ENCODE data around the gene WNT11. TPM values are rescaled to one million over a fixed set of nuclear protein-coding genes. Genes with fewer than 3 reads are reported as not detected.

The WNT11 gene
- total RNA-seq, 1 donor from 2014 or later: 22.8 TPM

GRCh38 chr11:76250520-76251225 is 44.4 kb upstream of the WNT11 start:
- H3K27ac Mint-ChIP-seq: no peak overlapping the region
- no peaks in the 10 kb centered on the region for H3K36me3 Mint-ChIP-seq
- no peaks in the 10 kb centered on the region for H3K9me3 Mint-ChIP-seq
- H3K27me3 Mint-ChIP-seq (ENCODE audit: low read depth): peaks cover 3% of the 10 kb centered on the region
- H3K4me1 Mint-ChIP-seq: peaks cover 2% of the 10 kb centered on the region
- no peak for TF ChIP-seq CTCF (IDR thresholded peaks at IDR 0.05; ENCODE audit: unreplicated experiment)
- DNase-seq (ENCODE audit: low spot score in 2 of 2, unreplicated experiment in 2 of 2): no peak
- no peak overlapping the region for H3K4me3 Mint-ChIP-seq

- Mint-ChIP-seq H3K36me3 (no peaks in the 10 kb centered on the region), H3K27ac (no peak overlapping the region), H3K4me3 (no peak overlapping the region), H3K27me3 (ENCODE audit: low read depth) (peaks cover 8% of the 10 kb centered on the region), H3K9me3 (no peaks in the 10 kb centered on the region), H3K4me1 (peaks cover 7% of the 10 kb centered on the region)
- no peak for DNase-seq (ENCODE audit: low spot score in 2 of 2, unreplicated experiment in 2 of 2)
- TF ChIP-seq CTCF (IDR thresholded peaks at IDR 0.05; ENCODE audit: unreplicated experiment): no peak
These were observed 43.0 kb upstream of the WNT11 start for GRCh38 chr11:76249195-76249741.

GRCh38 chr11:76248210-76248609 is 41.9 kb upstream of the WNT11 start:
- no peak overlapping the region for H3K4me3 Mint-ChIP-seq
- no peaks in the 10 kb centered on the region for H3K9me3 Mint-ChIP-seq
- no peak overlapping the region for H3K27ac Mint-ChIP-seq
- peaks cover 12% of the 10 kb centered on the region for H3K27me3 Mint-ChIP-seq (ENCODE audit: low read depth)
- H3K36me3 Mint-ChIP-seq: no peaks in the 10 kb centered on the region
- no peak for TF ChIP-seq CTCF (IDR thresholded peaks at IDR 0.05; ENCODE audit: unreplicated experiment)
- DNase-seq (ENCODE audit: low spot score in 2 of 2, unreplicated experiment in 2 of 2): no peak
- H3K4me1 Mint-ChIP-seq: peaks cover 16% of the 10 kb centered on the region

GRCh38 chr11:76247091-76247490 is 40.8 kb upstream of the WNT11 start:
- peaks cover 15% of the 10 kb centered on the region for H3K27me3 Mint-ChIP-seq (ENCODE audit: low read depth)
- H3K4me1 Mint-ChIP-seq: peaks cover 19% of the 10 kb centered on the region
- H3K27ac Mint-ChIP-seq: no peak overlapping the region
- TF ChIP-seq CTCF (IDR thresholded peaks at IDR 0.05; ENCODE audit: unreplicated experiment): no peak
- DNase-seq (ENCODE audit: low spot score in 2 of 2, unreplicated experiment in 2 of 2): no peak
- no peaks in the 10 kb centered on the region for H3K36me3 Mint-ChIP-seq
- H3K4me3 Mint-ChIP-seq: no peak overlapping the region
- no peaks in the 10 kb centered on the region for H3K9me3 Mint-ChIP-seq

- H3K4me3 Mint-ChIP-seq: no peak overlapping the region
- no peak overlapping the region for H3K27ac Mint-ChIP-seq
- peaks cover 19% of the 10 kb centered on the region for H3K4me1 Mint-ChIP-seq
- H3K27me3 Mint-ChIP-seq (ENCODE audit: low read depth): peaks cover 15% of the 10 kb centered on the region
- TF ChIP-seq CTCF (IDR thresholded peaks at IDR 0.05; ENCODE audit: unreplicated experiment): no peak
- no peaks in the 10 kb centered on the region for H3K36me3 Mint-ChIP-seq
- no peak for DNase-seq (ENCODE audit: low spot score in 2 of 2, unreplicated experiment in 2 of 2)
- no peaks in the 10 kb centered on the region for H3K9me3 Mint-ChIP-seq
These were observed 40.1 kb upstream of the WNT11 start for GRCh38 chr11:76246271-76246933.

Measured in mesothelial cell of epicardium (in vitro differentiated cells).